CD4-positive, CD25-positive, alpha-beta regulatory T cell (primary cell): ENCODE measurements around the gene EIF5. TPM values are rescaled to one million over a fixed set of nuclear protein-coding genes. Genes with fewer than 3 reads are reported as not detected.
A peak's percentile ranks its signal among the peaks of the same experiment; 100 is the strongest.

Source experiments
- ATAC-seq, 2 donors: fragments of 150-1000 bp; cut with Tn5 transposase; one replicate each; pipeline ENCODE4 v1.10.0; 2021; ENCODE audit warnings: low read depth in 2 of 2, moderate number of reproducible peaks in 2 of 2, moderate library complexity in 1 of 2
- DNase-seq, 3 donors: peaks; one replicate each; pipeline versions ENCODE4 v3.0.0 to v3.0.0-alpha.2; 2012 to 2022; ENCODE audit warnings: mixed read lengths in 1 of 3
- H3K27ac ChIP-seq: one replicate; pipeline ENCODE4 v1.7.0; 2013; ENCODE audit warnings: mild to moderate bottlenecking, low read length; ENCODE audit not compliant: insufficient read depth, poor library complexity, severe bottlenecking
- H3K27me3 ChIP-seq: one replicate; pipeline ENCODE4 v1.7.0; 2013; ENCODE audit warnings: low read length; ENCODE audit not compliant: control insufficient read depth, insufficient read depth
- H3K36me3 ChIP-seq: one replicate; pipeline ENCODE4 v1.7.0; 2013; ENCODE audit warnings: mild to moderate bottlenecking, low read length, moderate library complexity; ENCODE audit not compliant: control insufficient read depth, insufficient read depth
- H3K4me1 ChIP-seq: 2 replicates; pipeline ENCODE4 v1.7.0; 2013; ENCODE audit warnings: mild to moderate bottlenecking, low read length; ENCODE audit not compliant: insufficient read depth, control insufficient read depth, poor library complexity, severe bottlenecking
- H3K4me3 ChIP-seq: one replicate; pipeline ENCODE4 v1.7.0; 2013; ENCODE audit warnings: low read depth, mild to moderate bottlenecking, low read length, moderate library complexity
- H3K9me3 ChIP-seq, 2 experiments: 1 replicate in 1 of 2; 2 replicates in 1 of 2; pipeline ENCODE4 v1.7.0; 2013; ENCODE audit warnings: low read length in 2 of 2, mild to moderate bottlenecking in 1 of 2, moderate library complexity in 1 of 2; ENCODE audit not compliant: control insufficient read depth in 2 of 2
- H3K27ac Mint-ChIP-seq, 3 donors: one replicate each; pipeline ENCODE4 v1.8.0; 2020 to 2022; ENCODE audit warnings: mild to moderate bottlenecking in 3 of 3, mixed read lengths in 3 of 3, moderate library complexity in 2 of 3
- H3K27me3 Mint-ChIP-seq: one replicate; pipeline ENCODE4 v1.8.0; 2022; ENCODE audit warnings: mild to moderate bottlenecking, mixed read lengths
- H3K36me3 Mint-ChIP-seq: one replicate; pipeline ENCODE4 v1.8.0; 2020; ENCODE audit warnings: mixed read lengths
- H3K4me1 Mint-ChIP-seq, 4 donors: one replicate each; pipeline ENCODE4 v1.8.0; 2020 to 2022; ENCODE audit warnings: mixed read lengths in 4 of 4, mild to moderate bottlenecking in 1 of 4
- H3K4me3 Mint-ChIP-seq, 4 donors: one replicate each; pipeline ENCODE4 v1.8.0; 2020 to 2022; ENCODE audit warnings: mild to moderate bottlenecking in 4 of 4, mixed read lengths in 4 of 4, moderate library complexity in 3 of 4
- H3K9me3 Mint-ChIP-seq, 7 donors: one replicate each; pipeline ENCODE4 v1.8.0; 2020 to 2022; ENCODE audit warnings: mixed read lengths in 7 of 7, mild to moderate bottlenecking in 3 of 7, moderate library complexity in 2 of 7
- polyA plus RNA-seq, 4 donors: library from polyadenylated mRNA; unstranded; fragments of 300-500 nt; fragmentation: Illumina TruSeq; gene quantifications; one replicate each; pipeline ENCODE4 v1.2.3, GENCODE V29; 2021
- total RNA-seq: library from RNA; stranded (reverse); gene quantifications from one replicate; pipeline ENCODE4 v1.2.3, GENCODE V29; 2022

Gene EIF5
- total and polyA plus RNA-seq, 5 donors from 2014 or later, result 364 to 675 (median 373) TPM

- no peaks in the 10 kb centered on the region for H3K4me1 ChIP-seq
- Mint-ChIP-seq H3K4me1 (no peaks in the 10 kb centered on the region), H3K27me3 (peaks cover 37% of the 10 kb centered on the region), H3K27ac (no peak overlapping the region), H3K36me3 (no peaks in the 10 kb centered on the region), H3K4me3 (no peak overlapping the region), H3K9me3 (peaks cover 0 to 3% (median 0%) of the 10 kb centered on the region in 7 donors)
- peaks cover 5% of the 10 kb centered on the region for H3K27me3 ChIP-seq
- ATAC-seq, result no peak
- no peaks in the 10 kb centered on the region for H3K9me3 ChIP-seq
- no peak overlapping the region for H3K4me3 ChIP-seq
- no peaks in the 10 kb centered on the region for H3K36me3 ChIP-seq
- H3K27ac ChIP-seq, result no peak overlapping the region
- no peak for DNase-seq
These were observed 16.0 kb upstream of the EIF5 start for GRCh38 chr14:103317976-103318580.

- Mint-ChIP-seq H3K9me3 (peaks cover 0 to 3% (median 0%) of the 10 kb centered on the region in 7 donors), H3K27me3 (peaks cover 37% of the 10 kb centered on the region), H3K4me3 (no peak overlapping the region), H3K27ac (no peak overlapping the region), H3K36me3 (no peaks in the 10 kb centered on the region), H3K4me1 (no peaks in the 10 kb centered on the region)
- ATAC-seq (no peak), DNase-seq (no peak)
- Histone ChIP-seq H3K36me3 (no peaks in the 10 kb centered on the region), H3K27me3 (peaks cover 5% of the 10 kb centered on the region), H3K4me3 (no peak overlapping the region), H3K27ac (no peak overlapping the region), H3K9me3 (no peaks in the 10 kb centered on the region), H3K4me1 (no peaks in the 10 kb centered on the region)
These were observed 15.2 kb upstream of the EIF5 start for GRCh38 chr14:103318750-103319419.

- no peaks in the 10 kb centered on the region for H3K9me3 ChIP-seq
- no peaks in the 10 kb centered on the region for H3K36me3 ChIP-seq
- H3K27ac ChIP-seq, result no peak overlapping the region
- no peak for ATAC-seq
- peaks cover 5% of the 10 kb centered on the region for H3K27me3 ChIP-seq
- peaks cover 32% of the 10 kb centered on the region for H3K27me3 Mint-ChIP-seq
- no peak for DNase-seq
- no peaks in the 10 kb centered on the region for H3K36me3 Mint-ChIP-seq
- H3K27ac Mint-ChIP-seq, result no peak overlapping the region
- H3K4me1 Mint-ChIP-seq, result no peaks in the 10 kb centered on the region
- no peak overlapping the region for H3K4me3 Mint-ChIP-seq
- no peaks in the 10 kb centered on the region for H3K4me1 ChIP-seq
- peaks cover 0 to 3% (median 0%) of the 10 kb centered on the region in 7 donors for H3K9me3 Mint-ChIP-seq
- no peak overlapping the region for H3K4me3 ChIP-seq
These were observed 14.6 kb upstream of the EIF5 start for GRCh38 chr14:103319422-103319821.

GRCh38 chr14:103326078-103326477 is 8.0 kb upstream of the EIF5 start:
- H3K9me3 Mint-ChIP-seq, result no peaks in the 10 kb centered on the region
- no peaks in the 10 kb centered on the region for H3K36me3 Mint-ChIP-seq
- H3K27me3 Mint-ChIP-seq, result peaks cover 16% of the 10 kb centered on the region
- no peak overlapping the region for H3K27ac Mint-ChIP-seq
- no peaks in the 10 kb centered on the region for H3K4me1 Mint-ChIP-seq
- H3K27ac ChIP-seq, result no peak overlapping the region
- no peaks in the 10 kb centered on the region for H3K9me3 ChIP-seq
- H3K4me3 Mint-ChIP-seq, result no peak overlapping the region
- DNase-seq, result no peak
- no peaks in the 10 kb centered on the region for H3K36me3 ChIP-seq
- no peak overlapping the region for H3K4me3 ChIP-seq
- H3K4me1 ChIP-seq, result no peaks in the 10 kb centered on the region
- H3K27me3 ChIP-seq, result peaks cover 2% of the 10 kb centered on the region
- ATAC-seq, result no peak

- ATAC-seq (no peak), DNase-seq (no peak)
- Histone ChIP-seq H3K27me3 (no peaks in the 10 kb centered on the region), H3K27ac (no peak overlapping the region), H3K4me1 (peaks cover 7% of the 10 kb centered on the region), H3K36me3 (no peaks in the 10 kb centered on the region), H3K4me3 (no peak overlapping the region), H3K9me3 (no peaks in the 10 kb centered on the region)
- H3K4me3 Mint-ChIP-seq, result peak overlapping the region in 2 of 4 donors; percentile 2 to 63
- H3K27me3 Mint-ChIP-seq, result peaks cover 15% of the 10 kb centered on the region
- peaks cover 0 to 1% (median 0%) of the 10 kb centered on the region in 7 donors for H3K9me3 Mint-ChIP-seq
- H3K27ac Mint-ChIP-seq, result no peak overlapping the region
- H3K4me1 Mint-ChIP-seq, result peaks cover 2 to 11% (median 7%) of the 10 kb centered on the region in 4 donors
- no peaks in the 10 kb centered on the region for H3K36me3 Mint-ChIP-seq
These were observed 5.1 kb upstream of the EIF5 start for GRCh38 chr14:103328941-103329340.

GRCh38 chr14:103329401-103330347 is 4.4 kb upstream of the EIF5 start:
- Histone ChIP-seq H3K4me1 (peaks cover 7% of the 10 kb centered on the region), H3K27ac (no peak overlapping the region), H3K4me3 (no peak overlapping the region), H3K27me3 (no peaks in the 10 kb centered on the region), H3K9me3 (no peaks in the 10 kb centered on the region), H3K36me3 (no peaks in the 10 kb centered on the region)
- H3K27me3 Mint-ChIP-seq, result peaks cover 17% of the 10 kb centered on the region
- H3K4me1 Mint-ChIP-seq, result peaks cover 2 to 11% (median 8%) of the 10 kb centered on the region in 4 donors
- peak overlapping the region in 2 of 4 donors; percentile 2 to 63 for H3K4me3 Mint-ChIP-seq
- H3K27ac Mint-ChIP-seq, result no peak overlapping the region
- DNase-seq, result no peak
- ATAC-seq, result no peak
- H3K9me3 Mint-ChIP-seq, result peaks cover 0 to 2% (median 0%) of the 10 kb centered on the region in 7 donors
- H3K36me3 Mint-ChIP-seq, result no peaks in the 10 kb centered on the region

- peaks cover 3% of the 10 kb centered on the region for H3K36me3 ChIP-seq
- H3K4me1 ChIP-seq, result peaks cover 12% of the 10 kb centered on the region
- DNase-seq (no peak), ATAC-seq (no peak)
- no peak overlapping the region for H3K27ac ChIP-seq
- Mint-ChIP-seq H3K4me3 (no peak overlapping the region), H3K27me3 (peaks cover 17% of the 10 kb centered on the region), H3K27ac (peak overlapping the region in 1 of 3 donors; percentile 69), H3K9me3 (peaks cover 0 to 2% (median 0%) of the 10 kb centered on the region in 7 donors), H3K4me1 (peaks cover 5 to 17% (median 14%) of the 10 kb centered on the region in 4 donors), H3K36me3 (peaks cover 4% of the 10 kb centered on the region)
- no peaks in the 10 kb centered on the region for H3K9me3 ChIP-seq
- H3K27me3 ChIP-seq, result no peaks in the 10 kb centered on the region
- H3K4me3 ChIP-seq, result no peak overlapping the region
These were observed 3.5 kb upstream of the EIF5 start for GRCh38 chr14:103330536-103330935.
